Neural progenitor cell (in vitro differentiated cells): ENCODE measurements around the gene PHTF1. TPM values are rescaled to one million over a fixed set of nuclear protein-coding genes. Genes with fewer than 3 reads are reported as not detected.
A peak's percentile ranks its signal among the peaks of the same experiment; 100 is the strongest.
"Not testable (repeated sequence)": the region's sequence is repeated elsewhere in the genome, so short reads cannot be mapped to it uniquely, and the experiment has no call there.

Experiments
- DNase-seq: peaks from one replicate; pipeline ENCODE4 v3.0.0-alpha.2; 2016; ENCODE audit warnings: low spot score
- H2AFZ ChIP-seq: fragments of 200-600 bp; sonication (generic); replicated peaks from 2 replicates; pipeline ENCODE4 v1.6.1; 2016; ENCODE audit warnings: antibody characterized with exemption
- H3F3A ChIP-seq: fragments of 200-600 bp; sonication (generic); 2 replicates; pipeline ENCODE4 v1.6.1; 2016; ENCODE audit warnings: antibody characterized with exemption, low read depth
- H3K27ac ChIP-seq: fragments of 200-600 bp; sonication (generic); 2 replicates; pipeline ENCODE4 v1.5.1; 2016; ENCODE audit warnings: mild to moderate bottlenecking
- H3K27me3 ChIP-seq: fragments of 200-600 bp; sonication (generic); 2 replicates; pipeline ENCODE4 v1.6.1; 2016; ENCODE audit warnings: mild to moderate bottlenecking, moderate library complexity
- H3K36me3 ChIP-seq: fragments of 200-600 bp; sonication (generic); 2 replicates; pipeline ENCODE4 v1.5.1; 2016
- H3K4me1 ChIP-seq: fragments of 200-600 bp; sonication (generic); 2 replicates; pipeline ENCODE4 v1.6.1; 2016; ENCODE audit warnings: mixed run types
- H3K4me2 ChIP-seq: fragments of 200-600 bp; sonication (generic); 2 replicates; pipeline ENCODE4 v1.6.1; 2016
- H3K4me3 ChIP-seq: fragments of 200-600 bp; sonication (generic); 2 replicates; pipeline ENCODE4 v1.5.1; 2016
- H3K79me2 ChIP-seq: fragments of 200-600 bp; sonication (generic); 2 replicates; pipeline ENCODE4 v1.6.1; 2016; ENCODE audit warnings: low read depth
- H3K9ac ChIP-seq: fragments of 200-600 bp; sonication (generic); 2 replicates; pipeline ENCODE4 v1.6.1; 2016
- H3K9me3 ChIP-seq: fragments of 200-600 bp; sonication (generic); 2 replicates; pipeline ENCODE4 v1.5.1; 2016; ENCODE audit warnings: low read depth
- H4K20me1 ChIP-seq: fragments of 200-600 bp; sonication (generic); 2 replicates; pipeline ENCODE4 v1.6.1; 2016; ENCODE audit warnings: low read depth
- H3K27ac Mint-ChIP-seq: 3 replicates; pipeline ENCODE4 v1.8.0; 2021; ENCODE audit warnings: mixed read lengths
- H3K27me3 Mint-ChIP-seq: 2 replicates; pipeline ENCODE4 v1.8.0; 2022; ENCODE audit warnings: low read depth, mild to moderate bottlenecking, inconsistent platforms, moderate library complexity, mixed read lengths; ENCODE audit not compliant: insufficient read depth
- H3K36me3 Mint-ChIP-seq: 3 replicates; pipeline ENCODE4 v1.8.0; 2021; ENCODE audit warnings: mixed read lengths
- H3K4me1 Mint-ChIP-seq: 3 replicates; pipeline ENCODE4 v1.8.0; 2021; ENCODE audit warnings: mixed read lengths
- H3K4me3 Mint-ChIP-seq: 3 replicates; pipeline ENCODE4 v1.8.0; 2021; ENCODE audit warnings: mild to moderate bottlenecking, moderate library complexity, mixed read lengths
- H3K9me3 Mint-ChIP-seq: 3 replicates; pipeline ENCODE4 v1.8.0; 2020; ENCODE audit warnings: mixed read lengths
- CTCF ChIP-seq: fragments of 200-600 bp; sonication (generic); IDR thresholded peaks from 2 replicates; pipeline ENCODE4 v1.5.1; 2017; ENCODE audit warnings: antibody characterized with exemption, mild to moderate bottlenecking
- EZH2 ChIP-seq: fragments of 200-600 bp; sonication (generic); IDR thresholded peaks from 2 replicates; pipeline ENCODE4 v1.6.1; 2017; ENCODE audit warnings: antibody characterized with exemption, mild to moderate bottlenecking, moderate library complexity
- EZH2phosphoT487 ChIP-seq: fragments of 200-600 bp; sonication (generic); IDR thresholded peaks from 2 replicates; pipeline ENCODE4 v1.6.1; 2017; ENCODE audit warnings: antibody characterized with exemption
- total RNA-seq: library from RNA; depleted of rRNA; stranded (reverse); fragments of >200 nt; gene quantifications from 2 replicates; pipeline ENCODE4 v1.2.3, GENCODE V29; 2015; ENCODE audit warnings: low replicate concordance

Gene PHTF1
- total RNA-seq, 1 donor from 2014 or later: 76.8 TPM

- peaks cover 40% of the 10 kb centered on the region for H3K4me1 Mint-ChIP-seq
- H3K27me3 ChIP-seq: no peaks in the 10 kb centered on the region
- peak overlapping the region; percentile 1 for H3K4me3 ChIP-seq
- peaks cover 24% of the 10 kb centered on the region for H3K4me1 ChIP-seq
- peak overlapping the region; percentile 88 for H3K4me2 ChIP-seq
- H3K36me3 ChIP-seq: peaks cover 11% of the 10 kb centered on the region
- no peaks in the 10 kb centered on the region for H3K9me3 Mint-ChIP-seq
- TF ChIP-seq EZH2phosphoT487: no peak
- TF ChIP-seq CTCF: no peak
- TF ChIP-seq EZH2: no peak
- H3K27ac ChIP-seq: no peak overlapping the region
- no peaks in the 10 kb centered on the region for H3K27me3 Mint-ChIP-seq
- peaks cover 36% of the 10 kb centered on the region for H3K36me3 Mint-ChIP-seq
- no peaks in the 10 kb centered on the region for H3K9me3 ChIP-seq
- H3K9ac ChIP-seq: no peak overlapping the region
- peak overlapping the region; percentile 96 for H3K4me3 Mint-ChIP-seq
- no peak overlapping the region for H2AFZ ChIP-seq
- no peak overlapping the region for H3K27ac Mint-ChIP-seq
- peaks cover 69% of the 10 kb centered on the region for H3K79me2 ChIP-seq
- peaks cover 33% of the 10 kb centered on the region for H3F3A ChIP-seq
- H4K20me1 ChIP-seq: peaks cover 5% of the 10 kb centered on the region
- DNase-seq: no peak
Observed at GRCh38 chr1:113756461-113756860, 2.8 kb downstream of the PHTF1 start.

GRCh38 chr1:113753333-113753732, 6.0 kb downstream of the PHTF1 start:
- peaks cover 25% of the 10 kb centered on the region for H3K4me1 Mint-ChIP-seq
- H3K4me1 ChIP-seq: peaks cover 16% of the 10 kb centered on the region
- not testable (repeated sequence) for H4K20me1 ChIP-seq, H3K27me3 ChIP-seq, H3K27me3 Mint-ChIP-seq, H3K27ac Mint-ChIP-seq, H3K9ac ChIP-seq, H3K27ac ChIP-seq, H3K4me2 ChIP-seq, H3K4me3 Mint-ChIP-seq, H3F3A ChIP-seq, DNase-seq, H2AFZ ChIP-seq, H3K9me3 ChIP-seq, H3K4me3 ChIP-seq, H3K9me3 Mint-ChIP-seq
- H3K79me2 ChIP-seq: peaks cover 69% of the 10 kb centered on the region
- H3K36me3 Mint-ChIP-seq: peaks cover 55% of the 10 kb centered on the region
- H3K36me3 ChIP-seq: peaks cover 13% of the 10 kb centered on the region

GRCh38 chr1:113751516-113751915, 7.8 kb downstream of the PHTF1 start:
- H3K79me2 ChIP-seq: peaks cover 61% of the 10 kb centered on the region
- Mint-ChIP-seq H3K27ac (no peak overlapping the region), H3K36me3 (peaks cover 66% of the 10 kb centered on the region), H3K4me1 (peaks cover 13% of the 10 kb centered on the region), H3K27me3 (no peaks in the 10 kb centered on the region), H3K4me3 (no peak overlapping the region), H3K9me3 (peaks cover 2% of the 10 kb centered on the region)
- no peak for DNase-seq
- no peak overlapping the region for H3K4me3 ChIP-seq
- no peak overlapping the region for H2AFZ ChIP-seq
- no peak overlapping the region for H3K9ac ChIP-seq
- peaks cover 18% of the 10 kb centered on the region for H3K36me3 ChIP-seq
- peaks cover 5% of the 10 kb centered on the region for H3K4me1 ChIP-seq
- H3K9me3 ChIP-seq: no peaks in the 10 kb centered on the region
- H3K4me2 ChIP-seq: no peak overlapping the region
- TF ChIP-seq EZH2 (no peak), EZH2phosphoT487 (no peak), CTCF (no peak)
- H3F3A ChIP-seq: no peaks in the 10 kb centered on the region
- H4K20me1 ChIP-seq: peaks cover 5% of the 10 kb centered on the region
- H3K27ac ChIP-seq: no peak overlapping the region
- H3K27me3 ChIP-seq: no peaks in the 10 kb centered on the region

GRCh38 chr1:113751114-113751513, 8.2 kb downstream of the PHTF1 start:
- Histone ChIP-seq H3K79me2 (peaks cover 61% of the 10 kb centered on the region), H3K27ac (no peak overlapping the region), H2AFZ (no peak overlapping the region), H3F3A (no peaks in the 10 kb centered on the region), H3K4me1 (peaks cover 1% of the 10 kb centered on the region), H3K4me3 (no peak overlapping the region), H3K4me2 (no peak overlapping the region), H3K9me3 (no peaks in the 10 kb centered on the region), H4K20me1 (peaks cover 5% of the 10 kb centered on the region), H3K9ac (no peak overlapping the region), H3K36me3 (peaks cover 22% of the 10 kb centered on the region), H3K27me3 (no peaks in the 10 kb centered on the region)
- H3K27me3 Mint-ChIP-seq: no peaks in the 10 kb centered on the region
- H3K4me3 Mint-ChIP-seq: no peak overlapping the region
- no peak overlapping the region for H3K27ac Mint-ChIP-seq
- peaks cover 2% of the 10 kb centered on the region for H3K9me3 Mint-ChIP-seq
- peaks cover 9% of the 10 kb centered on the region for H3K4me1 Mint-ChIP-seq
- no peak for DNase-seq
- peaks cover 62% of the 10 kb centered on the region for H3K36me3 Mint-ChIP-seq
- TF ChIP-seq EZH2phosphoT487: no peak
- TF ChIP-seq CTCF: no peak
- TF ChIP-seq EZH2: no peak
